GM12891 (cell line): Measurements from ENCODE around the gene ZNF536.

Experiments used
- POLR2A ChIP-seq: IDR thresholded peaks from 2 replicates; pipeline ENCODE4 v1.6.1; 2011; ENCODE audit warnings: low read depth, low read length, control low read depth
- POU2F2 ChIP-seq: IDR thresholded peaks from 2 replicates; pipeline ENCODE4 v1.6.1; 2011; ENCODE audit warnings: low read depth, mild to moderate bottlenecking, control low read depth, low read length, moderate library complexity
- SPI1 ChIP-seq: IDR thresholded peaks from 2 replicates; pipeline ENCODE4 v1.6.1; 2011; ENCODE audit warnings: low read depth, low read length, control low read depth
- TAF1 ChIP-seq: IDR thresholded peaks from 2 replicates; pipeline ENCODE4 v1.6.1; 2011; ENCODE audit warnings: low read depth, low read length, control low read depth

DNA sequence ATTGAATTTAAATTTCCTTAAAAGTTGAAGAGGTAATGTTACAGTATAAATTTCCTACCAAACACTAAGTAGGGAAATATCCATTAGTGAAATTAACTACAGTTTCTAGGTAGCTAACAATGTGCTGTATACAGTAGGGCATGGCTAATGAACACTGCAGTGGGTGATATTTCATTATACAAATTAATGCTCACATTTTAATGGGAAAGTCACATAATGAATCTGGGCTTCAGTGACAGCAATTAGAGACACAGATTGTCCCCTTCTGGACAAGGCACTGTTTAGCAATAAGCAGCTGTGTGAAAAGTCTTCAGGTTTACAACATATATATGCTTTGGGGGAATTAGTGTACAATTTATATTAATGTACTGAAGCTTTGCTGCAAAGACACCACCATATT, 169.4 kb downstream of the ZNF536 start:
- TF ChIP-seq TAF1 (no peak), POU2F2 (no peak), POLR2A (no peak), SPI1 (no peak)
